Smooth muscle cell (in vitro differentiated cells): ENCODE data around the gene TMEM269. TPM values are rescaled to one million over a fixed set of nuclear protein-coding genes. Genes with fewer than 3 reads are reported as not detected.

Experiments
- DNase-seq: peaks from one replicate; lab custom pipeline; 2025; ENCODE audit not compliant: unreplicated experiment; lab: John Stamatoyannopoulos, UW
- H2AFZ ChIP-seq: fragments of 200-600 bp; sonication (generic); 2 replicates; pipeline ENCODE4 v1.6.0; 2016; ENCODE audit warnings: antibody characterized with exemption, low read depth, mild to moderate bottlenecking
- H3F3A ChIP-seq: fragments of 200-600 bp; sonication (generic); 2 replicates; pipeline ENCODE4 v1.6.0; 2017; ENCODE audit warnings: antibody characterized with exemption, low read depth
- H3K27ac ChIP-seq: fragments of 200-600 bp; sonication (generic); 2 replicates; pipeline ENCODE4 v1.5.1; 2016; ENCODE audit warnings: low read depth, mild to moderate bottlenecking
- H3K27me3 ChIP-seq: fragments of 200-600 bp; sonication (generic); 2 replicates; pipeline ENCODE4 v1.6.1; 2016; ENCODE audit warnings: low read depth, mild to moderate bottlenecking
- H3K36me3 ChIP-seq: fragments of 200-600 bp; sonication (generic); 2 replicates; pipeline ENCODE4 v1.5.1; 2016; ENCODE audit warnings: low read depth
- H3K4me1 ChIP-seq: fragments of 200-600 bp; sonication (generic); 2 replicates; pipeline ENCODE4 v1.5.1; 2016; ENCODE audit warnings: low read depth
- H3K4me2 ChIP-seq: fragments of 200-600 bp; sonication (generic); 2 replicates; pipeline ENCODE4 v1.6.0; 2016; ENCODE audit warnings: mild to moderate bottlenecking
- H3K4me3 ChIP-seq: fragments of 200-600 bp; sonication (generic); 2 replicates; pipeline ENCODE4 v1.5.1; 2016; ENCODE audit warnings: mild to moderate bottlenecking
- H3K79me2 ChIP-seq: fragments of 200-600 bp; sonication (generic); 2 replicates; pipeline ENCODE4 v1.6.0; 2016; ENCODE audit warnings: low read depth, mild to moderate bottlenecking
- H3K9ac ChIP-seq: fragments of 200-600 bp; sonication (generic); 2 replicates; pipeline ENCODE4 v1.6.0; 2016; ENCODE audit warnings: low read depth
- H3K9me3 ChIP-seq: fragments of 200-600 bp; sonication (generic); replicated peaks from 2 replicates; pipeline ENCODE4 v1.5.1; 2016; ENCODE audit warnings: low read depth
- H4K20me1 ChIP-seq: fragments of 200-600 bp; sonication (generic); 2 replicates; pipeline ENCODE4 v1.6.0; 2016; ENCODE audit warnings: low read depth
- WGBS: methylation state at CpG from one replicate; pipeline ENCODE4 v1.1.7; 2016; ENCODE audit warnings: low lambda C conversion rate; 5-methylcytosine and 5-hydroxymethylcytosine counted together
- polyA plus RNA-seq: library from polyadenylated mRNA; unstranded; fragments of >200 nt; fragmentation: Nextera tagmentation; extraction: Ambion mirVana; gene quantifications from 2 replicates; pipeline ENCODE4 v1.2.1, GENCODE V29; 2016
- total RNA-seq: library from RNA; depleted of rRNA; stranded (reverse); fragments of >200 nt; gene quantifications from 2 replicates; pipeline ENCODE4 v1.2.3, GENCODE V29; 2014
- TF ChIP-seq, protein P1 (sequence below): fragments of 200-600 bp; sonication (generic); IDR thresholded peaks from 2 replicates; pipeline ENCODE4 v1.5.1; 2017; ENCODE audit warnings: borderline replicate concordance, mild to moderate bottlenecking, antibody characterized with exemption; ENCODE audit not compliant: insufficient read depth, poor library complexity, severe bottlenecking

Gene TMEM269
- total and polyA plus RNA-seq, 2 experiments from 2014 or later, result 0.15 to 0.36 TPM

- WGBS, result 69% methylated on average over 5 of the region's 5 CpGs
- H3K4me1 ChIP-seq, result no peaks in the 10 kb centered on the region
- H2AFZ ChIP-seq, result no peak overlapping the region
- no peaks in the 10 kb centered on the region for H3K27me3 ChIP-seq
- no peaks in the 10 kb centered on the region for H3K79me2 ChIP-seq
- H3K9ac ChIP-seq, result no peak overlapping the region
- no peak overlapping the region for H3K27ac ChIP-seq
- DNase-seq, result no peak
- no peaks in the 10 kb centered on the region for H3K36me3 ChIP-seq
- H3K4me3 ChIP-seq, result no peak overlapping the region
- TF ChIP-seq, protein P1, sequence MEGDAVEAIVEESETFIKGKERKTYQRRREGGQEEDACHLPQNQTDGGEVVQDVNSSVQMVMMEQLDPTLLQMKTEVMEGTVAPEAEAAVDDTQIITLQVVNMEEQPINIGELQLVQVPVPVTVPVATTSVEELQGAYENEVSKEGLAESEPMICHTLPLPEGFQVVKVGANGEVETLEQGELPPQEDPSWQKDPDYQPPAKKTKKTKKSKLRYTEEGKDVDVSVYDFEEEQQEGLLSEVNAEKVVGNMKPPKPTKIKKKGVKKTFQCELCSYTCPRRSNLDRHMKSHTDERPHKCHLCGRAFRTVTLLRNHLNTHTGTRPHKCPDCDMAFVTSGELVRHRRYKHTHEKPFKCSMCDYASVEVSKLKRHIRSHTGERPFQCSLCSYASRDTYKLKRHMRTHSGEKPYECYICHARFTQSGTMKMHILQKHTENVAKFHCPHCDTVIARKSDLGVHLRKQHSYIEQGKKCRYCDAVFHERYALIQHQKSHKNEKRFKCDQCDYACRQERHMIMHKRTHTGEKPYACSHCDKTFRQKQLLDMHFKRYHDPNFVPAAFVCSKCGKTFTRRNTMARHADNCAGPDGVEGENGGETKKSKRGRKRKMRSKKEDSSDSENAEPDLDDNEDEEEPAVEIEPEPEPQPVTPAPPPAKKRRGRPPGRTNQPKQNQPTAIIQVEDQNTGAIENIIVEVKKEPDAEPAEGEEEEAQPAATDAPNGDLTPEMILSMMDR, result no peak
- H3F3A ChIP-seq, result no peaks in the 10 kb centered on the region
- no peak overlapping the region for H3K4me2 ChIP-seq
- no peaks in the 10 kb centered on the region for H4K20me1 ChIP-seq
- no peaks in the 10 kb centered on the region for H3K9me3 ChIP-seq
Measured at GRCh38 chr1:42834803-42835202, 50.0 kb downstream of the TMEM269 start.

- WGBS, result 91% methylated on average over 2 of the region's 2 CpGs
- Histone ChIP-seq H3K9me3 (no peaks in the 10 kb centered on the region), H3K4me3 (no peak overlapping the region), H3F3A (no peaks in the 10 kb centered on the region), H3K36me3 (no peaks in the 10 kb centered on the region), H3K27me3 (no peaks in the 10 kb centered on the region), H4K20me1 (no peaks in the 10 kb centered on the region), H3K4me1 (no peaks in the 10 kb centered on the region), H2AFZ (no peak overlapping the region), H3K79me2 (no peaks in the 10 kb centered on the region), H3K9ac (no peak overlapping the region), H3K27ac (no peak overlapping the region), H3K4me2 (no peak overlapping the region)
- no peak for DNase-seq
- TF ChIP-seq, protein P1, result no peak
Measured at GRCh38 chr1:42835422-42835821, 50.6 kb downstream of the TMEM269 start.

DNA sequence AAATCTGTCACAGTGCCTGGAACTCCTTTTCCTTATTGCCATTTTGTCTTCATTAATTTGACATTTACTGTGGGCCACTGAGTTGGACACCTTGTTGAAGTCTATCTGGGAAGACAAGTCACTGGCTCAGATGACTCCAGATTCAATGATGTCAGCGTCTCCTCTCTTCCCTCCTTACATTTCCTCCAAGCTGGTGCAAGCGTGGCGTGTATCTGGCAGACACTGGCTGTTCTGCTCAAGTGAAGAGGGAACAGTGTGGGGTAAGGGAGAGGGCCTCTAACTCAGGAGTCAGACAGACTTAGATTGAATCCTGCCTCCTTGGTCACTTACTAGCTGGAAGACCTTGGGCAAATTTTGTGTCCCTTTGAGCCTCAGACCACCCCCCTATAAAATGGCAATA is 52.9 kb downstream of the TMEM269 start:
- WGBS, result 65% methylated on average over 3 of the region's 3 CpGs
- TF ChIP-seq, protein P1, result no peak

DNA sequence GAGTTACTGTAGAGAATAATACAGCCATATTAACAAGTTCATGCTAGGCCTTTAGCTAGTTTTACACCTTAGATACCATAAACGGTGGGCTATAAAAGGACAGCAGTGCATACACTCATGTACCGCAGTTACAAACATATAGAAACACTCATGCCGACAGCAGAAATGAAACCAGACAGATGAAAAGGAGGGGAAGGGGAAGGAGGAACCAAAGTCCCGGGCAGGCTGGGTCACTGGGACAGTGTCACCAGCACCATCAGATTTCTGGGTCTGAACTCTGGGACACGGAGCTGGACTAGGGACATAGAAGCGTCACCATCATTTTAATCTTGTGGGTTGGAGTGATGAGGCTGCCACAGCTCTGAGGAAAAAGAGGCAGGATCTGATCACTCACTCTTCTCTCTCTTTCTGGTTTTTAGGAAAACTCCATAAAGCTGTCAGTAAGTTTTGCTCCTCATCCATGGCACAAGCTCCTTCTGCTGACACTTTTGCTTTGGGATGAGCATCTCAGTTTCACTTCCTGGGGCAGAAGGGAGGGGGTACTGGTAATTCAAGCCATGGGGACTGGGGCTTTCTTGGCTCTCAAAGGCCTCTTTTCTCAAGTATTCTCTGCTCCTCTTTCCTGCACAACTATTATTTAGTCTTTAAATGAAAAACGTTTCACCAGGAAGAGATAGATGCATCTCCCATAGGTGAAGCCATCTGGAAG is 53.8 kb downstream of the TMEM269 start:
- Histone ChIP-seq H3K9me3 (no peaks in the 10 kb centered on the region), H3K4me1 (no peaks in the 10 kb centered on the region), H3K4me2 (no peak overlapping the region), H4K20me1 (no peaks in the 10 kb centered on the region), H3K27me3 (no peaks in the 10 kb centered on the region), H3K36me3 (no peaks in the 10 kb centered on the region), H3K27ac (no peak overlapping the region), H2AFZ (no peak overlapping the region), H3K9ac (no peak overlapping the region), H3K4me3 (no peak overlapping the region), H3K79me2 (no peaks in the 10 kb centered on the region), H3F3A (no peaks in the 10 kb centered on the region)
- TF ChIP-seq, protein P1, result no peak
- WGBS, result 93% methylated on average over 7 of the region's 7 CpGs
- DNase-seq, result no peak

More for the DNA sequence above, 52.9 kb downstream of the TMEM269 start:
- H2AFZ ChIP-seq, result no peak overlapping the region
- no peaks in the 10 kb centered on the region for H3F3A ChIP-seq
- no peaks in the 10 kb centered on the region for H3K36me3 ChIP-seq
- H3K27me3 ChIP-seq, result no peaks in the 10 kb centered on the region
- no peaks in the 10 kb centered on the region for H3K79me2 ChIP-seq
- no peak overlapping the region for H3K4me3 ChIP-seq
- no peak for DNase-seq
- H3K9me3 ChIP-seq, result no peaks in the 10 kb centered on the region
- H3K9ac ChIP-seq, result no peak overlapping the region
- no peak overlapping the region for H3K4me2 ChIP-seq
- H4K20me1 ChIP-seq, result no peaks in the 10 kb centered on the region
- no peak overlapping the region for H3K27ac ChIP-seq
- H3K4me1 ChIP-seq, result no peaks in the 10 kb centered on the region
